Sigmoid colon (tissue), 4 donors: ENCODE results near the gene TTC33.

Experiments used
- EP300 ChIP-seq, 4 donors: sonication (generic); formaldehyde crosslinking; IDR thresholded peaks; one replicate each; pipeline ENCODE4 v1.6.1; 2017; ENCODE audit warnings: antibody characterized with exemption in 4 of 4
- POLR2A ChIP-seq, 2 donors: fragments of 450-650 bp; IDR thresholded peaks; one replicate each; pipeline ENCODE4 v1.6.1; 2016; ENCODE audit warnings: antibody characterized with exemption in 2 of 2, mild to moderate bottlenecking in 2 of 2, moderate library complexity in 2 of 2
- POLR2AphosphoS5 ChIP-seq, 4 donors: sonication (generic); formaldehyde crosslinking; IDR thresholded peaks; one replicate each; pipeline ENCODE4 v1.6.1; 2017; ENCODE audit warnings: antibody characterized with exemption in 4 of 4
- TF ChIP-seq, protein P1 (sequence below), 4 experiments: fragments of 450-650 bp in 3 of 4; fragments of 200-600 bp in 1 of 4; IDR thresholded peaks; one replicate each; pipeline ENCODE4 v1.5.1; 2016 to 2019; ENCODE audit warnings: antibody characterized with exemption in 4 of 4, mild to moderate bottlenecking in 3 of 4, moderate library complexity in 2 of 4

DNA sequence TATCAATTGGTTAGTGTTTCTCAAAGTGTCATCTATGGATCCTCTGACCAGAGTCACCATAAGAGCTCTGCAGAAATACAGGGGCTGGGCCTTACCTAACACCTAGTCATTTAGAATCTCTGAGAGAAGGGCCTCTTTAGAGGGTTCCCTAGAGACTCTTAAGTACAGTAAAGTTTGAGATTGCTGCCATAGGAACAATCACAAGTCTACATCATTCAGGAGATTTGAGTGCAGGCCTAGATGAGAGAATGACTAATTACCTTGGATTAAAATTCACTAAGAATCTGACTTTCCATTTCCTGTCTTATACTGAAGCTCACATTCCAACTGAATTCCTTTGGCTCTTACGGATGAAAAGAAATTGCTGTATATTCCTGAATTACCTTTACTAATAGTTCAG is 258.2 kb downstream of the TTC33 start:
- TF ChIP-seq, protein P1, sequence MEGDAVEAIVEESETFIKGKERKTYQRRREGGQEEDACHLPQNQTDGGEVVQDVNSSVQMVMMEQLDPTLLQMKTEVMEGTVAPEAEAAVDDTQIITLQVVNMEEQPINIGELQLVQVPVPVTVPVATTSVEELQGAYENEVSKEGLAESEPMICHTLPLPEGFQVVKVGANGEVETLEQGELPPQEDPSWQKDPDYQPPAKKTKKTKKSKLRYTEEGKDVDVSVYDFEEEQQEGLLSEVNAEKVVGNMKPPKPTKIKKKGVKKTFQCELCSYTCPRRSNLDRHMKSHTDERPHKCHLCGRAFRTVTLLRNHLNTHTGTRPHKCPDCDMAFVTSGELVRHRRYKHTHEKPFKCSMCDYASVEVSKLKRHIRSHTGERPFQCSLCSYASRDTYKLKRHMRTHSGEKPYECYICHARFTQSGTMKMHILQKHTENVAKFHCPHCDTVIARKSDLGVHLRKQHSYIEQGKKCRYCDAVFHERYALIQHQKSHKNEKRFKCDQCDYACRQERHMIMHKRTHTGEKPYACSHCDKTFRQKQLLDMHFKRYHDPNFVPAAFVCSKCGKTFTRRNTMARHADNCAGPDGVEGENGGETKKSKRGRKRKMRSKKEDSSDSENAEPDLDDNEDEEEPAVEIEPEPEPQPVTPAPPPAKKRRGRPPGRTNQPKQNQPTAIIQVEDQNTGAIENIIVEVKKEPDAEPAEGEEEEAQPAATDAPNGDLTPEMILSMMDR (IDR thresholded peaks at IDR 0.05): no peak
- TF ChIP-seq POLR2AphosphoS5 (IDR thresholded peaks at IDR 0.05): no peak
- TF ChIP-seq EP300 (IDR thresholded peaks at IDR 0.05): no peak
- no peak for TF ChIP-seq POLR2A (IDR thresholded peaks at IDR 0.05)
